HG02884 (cell line): Measurements from ENCODE around the gene PIF1.
"Not testable (repeated sequence)": the region's sequence is repeated elsewhere in the genome, so short reads cannot be mapped to it uniquely, and the experiment has no call there.

Source experiments
- ATAC-seq: cut with Tn5 transposase; IDR thresholded peaks from one replicate; pipeline ENCODE4 v1.9.1; 2021; ENCODE audit warnings: mild to moderate bottlenecking, moderate library complexity; ENCODE audit not compliant: unreplicated experiment

Gene PIF1

DNA sequence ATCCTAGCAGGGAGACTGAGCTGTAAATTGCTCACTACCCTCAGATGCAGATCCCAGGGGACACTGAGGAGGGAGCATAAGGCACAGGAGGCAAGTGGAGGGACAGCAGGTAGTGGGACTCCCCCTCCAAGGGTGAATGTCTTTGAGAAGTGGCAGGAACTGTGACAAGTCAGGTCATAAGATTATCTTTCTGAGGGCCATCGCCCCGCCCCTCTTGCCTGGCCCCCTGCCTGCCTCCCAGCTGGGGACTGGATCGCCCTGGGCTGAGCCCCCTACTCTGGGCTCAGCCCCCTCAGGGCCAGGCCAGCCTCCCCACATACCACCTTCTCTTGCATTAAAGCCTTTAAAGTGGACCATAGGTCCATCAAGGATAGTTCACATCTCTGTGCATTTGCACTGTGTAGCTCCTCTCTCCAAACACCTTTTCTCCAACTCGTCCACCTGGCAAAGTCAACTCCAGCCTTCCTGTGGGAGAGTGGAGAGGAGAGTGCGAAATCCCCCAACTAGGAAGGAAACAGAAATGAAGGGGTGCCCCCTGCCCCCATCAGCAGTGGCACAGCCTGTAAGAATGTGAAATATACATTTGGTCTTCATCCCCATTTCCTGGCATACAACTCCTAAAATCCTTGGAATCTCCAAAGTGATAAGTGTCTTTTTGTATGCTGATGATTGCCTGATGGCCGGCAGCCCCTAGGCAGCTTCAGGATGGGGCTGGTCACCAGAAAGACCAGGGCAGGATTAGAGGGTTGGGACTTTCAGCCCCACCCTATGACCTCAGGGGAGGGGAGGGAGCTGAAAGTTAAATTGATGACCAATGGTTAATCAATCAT is 14.7 kb downstream of the PIF1 start:
- no peak for ATAC-seq

DNA sequence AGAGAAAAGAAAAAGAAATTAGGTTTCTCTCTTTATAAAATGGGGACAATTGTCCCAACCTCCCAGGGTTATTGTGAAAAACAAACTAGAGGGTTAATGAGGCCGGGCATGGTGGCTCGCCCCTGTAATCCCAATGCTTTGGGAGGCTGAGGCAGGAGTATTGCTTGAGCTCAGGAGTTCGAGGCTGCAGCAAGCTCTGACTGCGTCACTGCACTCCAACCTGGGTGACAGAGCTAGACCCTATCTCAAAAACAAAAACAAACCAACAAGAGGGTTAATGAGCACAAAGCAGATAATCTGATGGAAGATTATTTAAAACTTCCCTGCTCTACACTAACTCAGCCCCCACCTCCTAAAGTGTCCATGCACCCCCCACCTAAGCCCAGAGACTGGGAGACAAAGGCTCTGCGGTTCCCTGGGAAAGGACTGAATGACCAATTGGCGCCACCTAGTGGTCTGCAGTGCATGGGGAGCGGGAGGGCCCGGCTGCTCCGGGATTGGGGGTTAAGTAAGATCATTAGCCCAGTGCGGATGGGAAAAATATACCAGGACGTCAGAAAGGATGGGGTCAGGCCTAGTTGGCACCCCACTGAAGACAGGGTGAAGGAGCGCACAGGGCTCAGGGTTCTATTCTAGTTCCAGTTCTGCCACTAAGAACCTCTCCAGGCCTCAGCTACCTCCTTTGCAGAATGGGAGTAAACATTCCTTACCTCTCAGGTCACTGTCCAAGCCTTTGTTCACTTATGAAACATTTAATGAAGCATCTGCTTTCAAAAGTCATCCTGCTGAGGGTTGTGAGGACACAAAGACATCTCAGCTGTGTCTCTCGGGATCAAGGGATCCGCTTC is 15.6 kb downstream of the PIF1 start:
- ATAC-seq = no peak

- ATAC-seq = no peak
Observed at GRCh38 chr15:64808785-64809453, 16.5 kb downstream of the PIF1 start.

DNA sequence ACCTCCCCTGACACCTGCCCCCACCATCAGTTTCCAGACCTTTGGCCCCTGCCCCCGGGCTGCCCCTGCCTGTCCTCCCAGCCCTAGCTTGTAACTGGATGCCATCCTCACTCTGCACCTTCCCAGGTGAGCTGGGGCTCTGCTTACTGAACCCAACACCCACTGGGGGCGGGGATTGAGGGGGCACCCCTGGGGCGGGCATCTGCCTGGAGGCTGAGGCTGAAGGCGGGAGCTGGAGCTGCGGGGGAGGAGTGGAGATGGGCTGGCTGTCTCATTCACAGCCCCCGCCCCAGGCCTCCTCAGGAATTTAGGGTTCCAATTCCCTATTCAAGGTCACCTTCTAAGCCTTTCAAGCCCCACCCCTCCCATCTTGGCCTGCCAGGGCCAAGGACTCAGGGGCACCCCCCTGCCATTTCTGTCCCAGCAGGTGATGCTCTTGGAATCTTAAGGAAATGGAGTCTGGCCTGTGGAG is 17.7 kb downstream of the PIF1 start:
- no peak for ATAC-seq

- no peak for ATAC-seq
Observed at GRCh38 chr15:64807051-64807749, 18.2 kb downstream of the PIF1 start.

DNA sequence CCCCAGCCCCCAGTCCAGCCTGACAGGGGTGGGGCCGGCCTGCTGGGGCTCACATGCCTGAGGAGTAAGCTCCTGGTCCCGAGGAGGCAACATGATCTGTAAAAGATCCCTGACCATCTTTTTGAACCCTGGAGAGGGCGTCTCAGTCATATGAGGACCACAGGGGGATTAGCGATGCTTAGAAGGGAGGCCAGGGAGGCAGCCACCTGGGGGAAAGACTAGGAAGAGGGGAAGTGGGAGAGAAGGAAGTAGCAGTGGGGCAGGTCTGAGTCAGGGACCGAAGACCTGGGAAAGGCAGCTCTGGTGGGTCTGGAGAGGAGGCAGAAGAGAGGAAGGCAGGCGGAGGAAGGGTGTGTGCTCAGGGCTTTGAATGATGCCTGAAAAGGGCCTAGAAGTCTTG is 18.9 kb downstream of the PIF1 start:
- no peak for ATAC-seq

DNA sequence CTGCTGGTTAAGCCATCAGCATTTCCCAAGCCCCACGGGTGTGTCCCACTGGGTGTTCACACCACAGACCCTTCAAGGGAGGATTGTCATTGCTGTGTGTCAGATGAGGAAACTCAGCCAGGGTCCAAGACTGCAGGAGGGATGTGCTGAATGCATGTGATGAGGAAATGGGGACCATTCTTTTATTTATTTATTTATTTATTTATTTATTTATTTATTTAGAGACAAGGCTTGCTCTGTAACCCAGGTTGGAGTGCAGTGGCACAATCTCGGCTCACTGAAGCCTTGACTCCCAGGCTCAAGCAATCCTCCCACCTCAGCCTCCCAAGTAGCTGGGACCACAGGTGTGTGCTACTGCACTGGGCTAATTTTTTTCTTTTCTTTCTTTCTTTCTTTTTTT is 20.8 kb downstream of the PIF1 start:
- ATAC-seq = no peak

DNA sequence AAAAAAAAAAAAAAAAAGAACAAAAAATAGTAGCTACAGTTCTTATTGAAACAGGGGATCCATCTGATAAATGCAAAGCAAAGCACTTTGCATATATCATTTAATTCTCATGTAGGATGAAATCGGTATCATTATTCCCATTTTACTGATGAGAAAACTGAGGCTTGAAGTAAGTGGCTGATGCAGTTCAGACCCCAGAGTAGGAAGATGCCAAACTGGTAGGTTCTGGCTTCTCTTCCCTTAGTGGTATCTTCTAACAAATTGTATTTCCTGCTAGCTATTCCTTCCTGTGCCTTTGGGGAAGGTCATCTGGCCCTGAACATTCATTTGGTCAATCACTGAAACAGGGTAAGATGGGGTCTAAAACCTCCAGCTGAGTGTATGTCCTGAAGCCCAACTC is 21.9 kb downstream of the PIF1 start:
- no peak for ATAC-seq

DNA sequence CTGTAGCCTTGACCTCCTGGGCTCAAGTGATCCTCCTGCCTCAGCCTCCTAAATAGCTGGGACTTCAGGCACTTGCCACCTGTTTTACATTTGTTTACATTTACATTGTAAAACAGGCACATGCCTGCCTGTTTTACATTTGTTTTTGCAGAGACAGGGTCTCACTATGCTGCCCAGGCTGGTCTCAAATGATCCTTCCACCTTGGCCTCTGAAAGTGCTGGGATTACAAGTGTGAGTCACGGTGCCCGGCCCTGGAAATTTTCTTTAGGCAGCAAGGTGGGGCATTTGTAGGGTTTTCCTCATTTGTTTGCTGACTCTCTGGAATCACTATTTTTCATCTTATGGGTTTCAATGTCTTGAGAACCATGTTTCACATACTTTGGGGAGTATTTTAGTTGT is 25.0 kb downstream of the PIF1 start:
- ATAC-seq = no peak

DNA sequence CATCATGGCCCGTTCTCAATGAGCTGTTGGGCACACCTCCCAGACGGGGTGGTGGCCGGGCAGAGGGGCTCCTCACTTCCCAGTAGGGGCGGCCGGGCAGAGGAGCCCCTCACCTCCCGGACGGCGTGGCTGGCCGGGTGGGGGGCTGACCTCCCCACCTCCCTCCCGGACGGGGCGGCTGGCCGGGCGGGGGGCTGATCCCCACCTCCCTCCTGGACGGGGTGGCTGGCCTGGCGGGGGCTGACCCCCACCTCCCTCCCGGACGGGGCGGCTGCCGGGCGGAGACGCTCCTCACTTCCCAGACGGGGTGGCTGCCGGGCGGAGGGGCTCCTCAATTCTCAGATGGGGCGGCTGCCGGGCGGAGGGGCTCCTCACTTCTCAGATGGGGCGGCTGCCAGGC is 26.5 kb downstream of the PIF1 start:
- ATAC-seq = not testable (repeated sequence)

DNA sequence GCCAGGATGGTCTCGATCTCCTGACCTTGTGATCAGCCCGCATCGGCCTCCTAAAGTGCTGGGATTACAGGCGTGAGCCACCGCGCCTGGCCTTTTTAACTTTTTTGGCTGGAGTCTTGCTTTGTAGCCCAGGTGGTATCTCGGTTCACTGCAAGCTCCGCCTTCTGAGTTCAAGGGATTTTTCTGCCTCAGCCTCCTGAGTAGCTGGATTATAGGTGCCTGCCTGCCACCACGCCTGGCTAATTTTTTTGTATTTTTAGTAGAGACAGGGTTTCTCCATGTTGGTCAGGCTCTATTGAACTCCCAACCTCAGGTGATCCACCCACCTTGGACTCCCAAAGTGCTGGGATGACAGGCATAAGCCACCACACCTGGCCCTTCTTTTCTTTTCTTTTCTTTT is 29.5 kb downstream of the PIF1 start:
- ATAC-seq = not testable (repeated sequence)

DNA sequence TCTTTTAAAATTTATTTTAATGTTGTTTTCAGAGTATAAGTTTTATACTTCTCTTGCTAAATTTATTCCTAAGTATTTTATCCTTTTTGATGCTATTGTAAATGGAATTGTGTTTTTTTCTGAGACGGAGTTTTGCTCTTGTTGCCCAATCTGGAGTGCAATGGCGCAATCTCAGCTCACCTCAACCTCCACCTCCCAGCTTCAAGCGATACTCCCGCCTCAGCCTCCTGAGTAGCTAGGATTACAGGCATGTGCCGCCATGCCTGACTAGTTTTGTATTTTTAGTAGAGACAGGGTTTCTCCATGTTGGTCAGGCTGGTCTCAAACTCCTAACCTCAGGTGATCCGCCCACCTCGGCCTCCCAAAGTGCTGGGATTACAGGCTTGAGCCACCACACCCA is 30.1 kb downstream of the PIF1 start:
- not testable (repeated sequence) for ATAC-seq

DNA sequence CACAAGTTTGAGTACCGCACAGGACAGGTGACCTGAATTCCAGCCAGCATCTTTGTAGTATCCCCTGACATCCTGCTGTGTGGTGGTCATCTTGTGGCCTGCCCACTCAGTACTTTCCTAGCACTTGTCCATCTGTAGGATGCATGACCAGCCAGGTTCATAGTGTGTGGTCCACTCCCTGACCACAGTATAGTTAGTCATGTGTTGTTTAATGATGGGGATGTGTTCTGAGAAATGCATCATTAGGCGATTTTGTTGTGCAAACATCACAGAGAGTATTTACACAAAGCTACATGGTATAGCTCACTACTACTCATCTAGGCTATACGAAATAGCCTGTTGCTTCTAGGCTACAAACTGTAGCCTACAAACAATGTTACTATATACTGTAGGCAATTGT is 33.2 kb downstream of the PIF1 start:
- no peak for ATAC-seq

DNA sequence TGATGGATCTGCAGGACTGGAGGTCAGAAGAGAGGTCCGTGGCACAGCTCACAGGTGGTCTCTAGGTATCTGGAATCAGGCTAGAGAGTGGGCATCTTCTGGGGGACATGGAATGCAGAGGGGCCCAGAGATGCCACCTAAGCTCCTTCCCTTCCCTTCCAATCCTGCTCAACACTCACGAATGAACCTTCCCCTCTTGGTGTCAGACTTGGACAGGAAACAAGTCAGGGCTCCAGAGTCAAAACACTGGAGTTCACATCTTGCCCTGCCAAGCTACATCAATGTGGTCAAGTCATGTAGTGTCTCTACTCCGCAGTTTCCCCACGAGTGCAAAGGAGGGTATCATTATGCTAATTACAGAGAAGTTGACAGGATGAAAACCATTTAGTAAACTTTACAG is 34.0 kb downstream of the PIF1 start:
- no peak for ATAC-seq

- ATAC-seq = no peak
Observed at GRCh38 chr15:64783796-64784195, 41.7 kb downstream of the PIF1 start.

DNA sequence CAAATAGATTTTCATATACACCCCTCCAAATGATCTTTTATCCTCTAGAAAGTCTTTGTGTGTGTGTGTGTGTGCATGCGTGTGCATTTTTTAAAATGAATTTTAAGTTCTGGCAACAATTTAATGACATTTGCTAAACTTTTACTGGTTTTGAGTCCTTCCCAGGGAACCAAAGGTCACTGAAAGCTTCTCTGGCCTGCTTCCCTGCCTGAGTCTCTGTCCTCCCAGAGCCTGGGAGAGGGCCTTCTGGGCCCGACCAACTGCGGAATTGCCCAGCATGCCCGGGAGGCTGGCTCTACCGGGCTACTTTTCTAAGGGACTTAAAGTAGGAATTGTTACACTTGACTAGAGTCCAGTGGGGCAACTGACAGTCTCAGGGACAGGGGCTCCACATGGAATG is 42.7 kb downstream of the PIF1 start:
- ATAC-seq = no peak

GRCh38 chr15:64781299-64781698 is 44.1 kb downstream of the PIF1 start:
- no peak for ATAC-seq

DNA sequence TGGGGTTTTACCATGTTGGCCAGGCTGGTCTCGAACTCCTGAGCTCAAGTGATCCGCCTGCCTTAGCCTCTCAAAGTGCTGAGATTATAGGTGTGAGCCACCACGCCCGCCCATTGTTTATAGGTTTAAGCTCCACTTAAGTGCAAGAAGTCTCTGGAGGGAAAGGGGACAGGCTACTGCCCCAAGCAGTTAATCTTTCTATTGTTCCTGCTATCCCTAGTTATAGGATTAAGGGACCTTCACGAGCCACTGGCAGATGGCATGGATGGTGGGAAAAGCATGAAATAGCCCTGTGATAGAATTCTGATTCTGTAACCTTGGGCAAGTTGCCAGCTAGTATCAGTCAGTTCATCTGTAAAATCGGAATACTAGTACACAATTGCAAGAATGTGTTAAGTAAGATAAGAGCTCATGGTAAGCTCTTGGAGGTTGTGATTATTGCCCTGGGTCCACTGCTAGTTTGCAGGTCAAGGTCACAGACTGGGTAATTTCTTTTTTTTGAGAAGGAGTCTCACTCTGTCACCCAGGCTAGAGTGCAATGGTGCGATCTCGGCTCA is 44.8 kb downstream of the PIF1 start:
- ATAC-seq = no peak

DNA sequence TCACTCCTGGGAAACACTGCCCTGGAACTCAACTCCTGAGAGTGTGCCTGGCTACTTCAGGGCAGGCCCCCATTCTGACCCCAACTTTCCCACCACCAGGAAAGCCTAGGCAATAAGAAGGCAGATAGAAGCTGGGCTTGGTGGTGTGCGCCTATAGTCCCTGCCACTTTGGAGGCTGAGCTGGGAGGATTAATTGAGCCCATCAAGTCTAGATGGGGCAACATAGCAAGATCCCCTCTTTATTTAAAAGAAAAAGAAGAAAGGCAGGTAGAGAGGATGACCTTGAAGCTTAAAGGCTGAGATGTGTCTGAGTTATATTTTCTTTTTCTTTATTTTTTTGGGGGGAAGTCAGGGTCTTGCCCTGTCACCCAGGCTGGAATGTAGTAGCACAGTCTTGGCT is 45.8 kb downstream of the PIF1 start:
- no peak for ATAC-seq

DNA sequence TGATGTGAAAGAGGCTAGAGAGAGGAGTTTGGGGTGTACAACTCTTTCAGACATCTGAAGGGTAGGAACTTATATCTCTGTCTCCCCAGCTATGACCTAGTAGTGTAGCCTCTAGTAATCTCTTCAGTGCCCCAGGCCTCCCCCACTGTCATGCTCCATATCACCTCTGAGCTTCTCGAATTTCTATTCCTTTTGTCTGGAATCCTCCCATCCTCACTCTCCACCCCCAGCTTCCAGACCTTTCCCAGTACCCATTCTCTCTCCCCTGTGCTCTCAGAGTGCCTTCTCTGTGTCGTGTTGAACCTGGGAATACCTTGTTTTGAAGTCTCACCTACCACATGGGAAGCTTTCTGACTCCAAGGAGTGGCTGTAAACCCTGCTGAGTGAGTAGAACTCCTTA is 46.4 kb downstream of the PIF1 start:
- no peak for ATAC-seq

DNA sequence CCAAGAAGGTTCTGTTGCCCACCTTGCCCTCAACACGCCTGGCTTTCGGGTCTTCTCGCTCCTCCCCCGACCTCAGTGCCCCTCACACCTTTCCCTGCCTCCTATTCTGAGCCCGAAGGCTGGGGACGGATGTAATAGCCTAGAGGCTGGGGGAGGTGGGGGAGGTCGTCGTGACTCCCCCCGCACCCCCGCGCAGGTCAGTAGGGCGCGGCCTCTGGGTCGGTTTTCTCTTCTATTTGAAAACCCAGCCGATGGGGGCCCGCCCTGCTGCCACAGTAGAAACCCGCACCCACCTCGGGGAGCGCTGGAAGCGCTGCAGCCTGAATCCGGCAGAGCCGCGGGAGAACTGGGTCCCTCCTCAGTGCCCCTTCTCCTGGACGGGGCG is 49.1 kb downstream of the PIF1 start:
- ATAC-seq = no peak
